ENCODE data around the gene AKT2.

- TF ChIP-seq GATA2 (IDR thresholded peaks at IDR 0.05; ENCODE audit: low read depth, low read length) (no peak), GATA3 (IDR thresholded peaks at IDR 0.05; ENCODE audit: low read depth, low read length) (no peak)
These were observed 31.5 kb downstream of the AKT2 start for GRCh38 chr19:40253611-40254092.

Data from SH-SY5Y (cell line).